Mononuclear cell (primary cell): Measurements from ENCODE around the gene FAM53B. TPM values are rescaled to one million over a fixed set of nuclear protein-coding genes. Genes with fewer than 3 reads are reported as not detected.

Source experiments
- H3K27me3 ChIP-seq: 2 replicates; pipeline ENCODE4 v1.6.0; 2011; ENCODE audit warnings: low read length, control low read depth; ENCODE audit not compliant: insufficient read depth
- H3K4me1 ChIP-seq: 2 replicates; pipeline ENCODE4 v1.5.1; 2011; ENCODE audit warnings: mild to moderate bottlenecking, low read length, control low read depth; ENCODE audit not compliant: insufficient read depth
- H3K4me3 ChIP-seq: 2 replicates; pipeline ENCODE4 v1.5.1; 2011; ENCODE audit warnings: mild to moderate bottlenecking, low read length, moderate library complexity
- H3K9me3 ChIP-seq: 2 replicates; pipeline ENCODE4 v1.5.1; 2011; ENCODE audit warnings: low read depth, mild to moderate bottlenecking, control low read depth, low read length
- total RNA-seq: library from RNA; depleted of rRNA; stranded (reverse); fragments of >200 nt; gene quantifications from one replicate; pipeline ENCODE4 v1.2.3, GENCODE V29; 2012

Gene FAM53B
- total RNA-seq, 1 donor = 88.5 TPM

DNA sequence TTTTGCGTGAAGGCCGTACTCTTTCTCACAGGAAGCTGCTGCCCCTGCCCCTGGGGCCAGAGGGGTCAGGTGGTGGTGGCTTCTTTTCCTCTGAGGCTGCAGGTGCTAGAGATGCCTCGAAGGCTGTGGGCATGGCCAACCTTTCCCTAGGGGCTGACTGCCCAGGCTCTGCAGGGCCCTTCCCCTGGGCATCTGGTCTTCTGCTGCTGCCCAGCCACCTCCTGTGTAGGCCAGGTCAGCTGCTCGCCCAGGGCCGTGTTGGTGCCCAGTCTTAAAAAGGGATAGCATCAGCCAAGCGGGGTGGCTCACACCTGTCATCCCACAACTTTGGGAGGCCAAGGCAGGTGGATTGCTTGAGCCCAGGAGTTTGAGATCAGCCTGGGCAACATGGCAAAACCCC, 114.3 kb downstream of the FAM53B start:
- Histone ChIP-seq H3K27me3 (no peaks in the 10 kb centered on the region), H3K9me3 (no peaks in the 10 kb centered on the region), H3K4me3 (no peak overlapping the region), H3K4me1 (peaks cover 75% of the 10 kb centered on the region)

DNA sequence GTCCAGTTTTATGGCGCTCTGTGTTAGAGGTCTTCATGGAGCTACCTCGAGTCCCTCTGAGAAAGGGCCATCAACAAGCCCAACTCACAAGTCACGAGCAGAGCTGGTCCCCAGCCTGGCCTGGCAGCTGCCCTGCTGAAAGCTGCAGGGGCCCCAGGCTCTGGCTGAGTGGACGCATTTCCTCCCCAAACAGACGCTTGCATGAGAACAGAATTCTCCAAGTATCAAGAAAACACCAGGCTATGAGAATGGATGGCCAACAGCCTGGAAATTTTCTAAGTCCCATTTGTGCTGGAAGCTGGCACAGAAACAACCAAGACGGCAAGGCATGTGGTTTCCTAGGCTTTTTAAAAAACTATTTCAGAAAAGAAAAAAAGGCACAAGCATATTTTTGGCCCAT, 114.8 kb downstream of the FAM53B start:
- Histone ChIP-seq H3K4me3 (no peak overlapping the region), H3K27me3 (no peaks in the 10 kb centered on the region), H3K9me3 (no peaks in the 10 kb centered on the region), H3K4me1 (peaks cover 79% of the 10 kb centered on the region)

DNA sequence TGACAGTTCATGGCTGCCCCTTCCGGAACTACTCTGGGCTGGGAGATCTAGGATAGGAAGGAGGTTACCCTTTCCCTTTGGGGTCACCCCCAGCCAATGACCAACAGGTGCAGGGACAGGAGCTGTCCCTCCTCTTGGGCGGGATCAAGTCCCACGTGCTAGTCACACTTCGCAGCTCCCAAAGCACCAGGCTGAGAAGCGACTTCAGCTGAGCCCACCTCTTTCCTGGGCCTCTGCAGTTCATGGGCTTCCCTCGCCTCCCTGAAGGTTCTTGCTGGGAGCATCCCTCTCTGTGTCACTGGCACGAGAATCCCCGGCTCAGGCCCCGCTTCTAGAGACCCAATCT, 115.5 kb downstream of the FAM53B start:
- H3K4me1 ChIP-seq = peaks cover 83% of the 10 kb centered on the region
- H3K4me3 ChIP-seq = no peak overlapping the region
- H3K9me3 ChIP-seq = no peaks in the 10 kb centered on the region
- H3K27me3 ChIP-seq = no peaks in the 10 kb centered on the region

DNA sequence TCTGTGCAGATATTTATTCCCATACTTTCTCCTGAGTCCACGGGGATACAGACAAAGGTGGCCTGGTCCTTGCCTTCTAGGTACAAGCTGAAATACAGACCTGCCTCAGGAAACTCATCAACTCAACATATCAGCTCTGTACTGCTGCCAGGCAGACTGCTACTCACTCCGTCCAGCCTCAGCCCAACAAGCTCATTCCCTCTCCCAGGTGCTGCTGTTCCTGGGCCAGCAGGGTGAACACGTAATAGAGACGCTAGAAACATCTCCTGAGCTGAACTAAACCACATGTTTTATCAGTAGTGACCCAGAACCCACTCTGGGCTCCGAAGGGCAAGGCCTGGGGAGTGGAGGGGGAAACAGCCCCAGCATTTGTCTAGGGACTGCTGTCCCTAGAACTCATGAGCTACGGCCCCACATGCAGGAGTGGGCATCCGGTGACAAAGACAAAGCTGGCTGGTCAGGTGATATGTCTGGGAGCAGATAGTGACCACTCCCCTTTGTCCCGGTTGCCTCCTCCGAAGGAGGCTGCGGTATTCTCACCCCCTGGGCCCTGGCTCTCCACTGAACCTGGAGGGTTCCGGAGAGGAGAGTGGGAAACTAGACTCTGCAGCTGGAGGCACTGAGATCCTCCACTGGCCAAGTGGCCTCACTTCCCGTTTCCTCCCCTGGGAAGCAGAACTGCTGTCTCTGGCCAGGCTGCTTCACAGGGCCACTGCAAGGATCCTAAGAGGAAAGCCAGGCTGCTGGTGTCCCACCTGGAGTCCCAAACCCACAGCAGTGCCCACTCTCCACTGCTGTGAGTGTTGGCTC, 116.1 kb downstream of the FAM53B start:
- Histone ChIP-seq H3K9me3 (no peaks in the 10 kb centered on the region), H3K4me1 (peaks cover 84% of the 10 kb centered on the region), H3K27me3 (no peaks in the 10 kb centered on the region), H3K4me3 (no peak overlapping the region)

DNA sequence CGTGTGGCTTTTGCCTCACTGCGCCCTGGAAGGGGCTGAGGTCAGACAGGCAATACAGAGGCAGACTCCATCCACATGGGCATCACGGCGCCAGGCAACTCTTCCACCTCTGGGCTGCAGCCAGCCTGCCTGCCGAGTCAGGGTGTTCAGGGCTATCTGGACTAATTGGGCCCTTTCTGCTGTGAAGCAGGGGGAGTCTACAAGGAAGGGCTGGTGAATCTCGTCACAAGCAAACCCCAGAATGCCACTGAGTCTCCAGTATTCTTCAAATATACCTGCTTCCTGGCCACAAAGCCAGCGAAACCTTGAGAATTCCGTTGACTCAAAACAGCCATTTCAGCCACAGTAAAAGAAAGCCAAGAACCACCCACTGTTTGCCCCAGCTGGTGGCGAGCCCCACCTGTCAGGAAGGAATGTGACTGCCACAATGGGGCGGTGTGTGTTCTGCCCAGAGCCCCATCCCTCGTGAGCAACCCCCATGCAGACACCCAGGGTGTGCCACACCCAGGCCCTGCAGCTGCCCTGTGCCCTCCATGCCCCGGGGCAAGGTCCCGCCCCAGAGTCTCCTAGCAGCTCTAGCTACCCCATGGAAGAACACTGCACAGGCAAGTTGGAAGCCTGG, 117.3 kb downstream of the FAM53B start:
- no peak overlapping the region for H3K4me3 ChIP-seq
- no peaks in the 10 kb centered on the region for H3K27me3 ChIP-seq
- peaks cover 73% of the 10 kb centered on the region for H3K4me1 ChIP-seq
- no peaks in the 10 kb centered on the region for H3K9me3 ChIP-seq

DNA sequence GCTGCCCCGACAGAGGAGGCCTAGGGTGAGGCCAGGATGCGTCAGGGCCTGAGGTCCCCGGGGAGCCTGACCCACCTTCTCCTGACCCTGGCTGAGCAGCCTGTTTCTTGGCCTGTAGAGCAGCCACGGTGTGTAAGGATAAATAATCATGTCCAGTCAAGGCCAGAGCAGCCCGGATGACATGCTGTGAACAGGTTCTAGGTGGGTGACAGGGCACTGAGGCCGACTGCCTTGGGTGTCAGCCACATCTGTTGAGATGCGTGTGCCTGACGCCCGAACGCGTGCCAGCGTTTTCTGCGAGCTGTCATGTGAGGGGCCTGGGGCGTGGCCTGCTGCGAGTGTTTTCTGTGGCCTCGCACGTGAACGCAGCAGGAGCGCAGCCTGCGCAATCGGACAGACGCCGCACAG, 118.3 kb downstream of the FAM53B start:
- Histone ChIP-seq H3K4me1 (peaks cover 77% of the 10 kb centered on the region), H3K9me3 (no peaks in the 10 kb centered on the region)

DNA sequence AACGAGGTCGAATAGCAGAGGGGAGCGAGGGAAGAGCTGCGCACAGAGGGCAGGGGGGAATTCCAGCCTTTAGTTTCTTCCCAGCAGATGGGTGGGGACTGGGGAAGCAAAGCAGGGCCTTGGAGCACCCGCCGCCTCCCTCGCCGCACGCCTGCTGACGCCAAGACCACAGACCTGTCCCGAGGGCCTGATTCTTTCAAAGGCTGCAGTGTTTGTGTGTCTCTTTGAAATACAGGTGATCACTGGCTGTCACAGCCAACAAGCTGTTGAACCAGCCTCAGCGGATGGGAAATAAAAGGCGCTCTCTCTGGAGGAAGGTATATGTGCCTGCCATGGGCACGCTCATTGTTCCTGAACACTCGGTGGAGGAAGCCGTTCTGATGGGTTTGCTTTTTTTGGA, 119.3 kb downstream of the FAM53B start:
- peaks cover 78% of the 10 kb centered on the region for H3K4me1 ChIP-seq
- H3K27me3 ChIP-seq = no peaks in the 10 kb centered on the region
- H3K4me3 ChIP-seq = no peak overlapping the region
- no peaks in the 10 kb centered on the region for H3K9me3 ChIP-seq

More for the DNA sequence above, 118.3 kb downstream of the FAM53B start:
- H3K4me3 ChIP-seq = no peak overlapping the region
- no peaks in the 10 kb centered on the region for H3K27me3 ChIP-seq

DNA sequence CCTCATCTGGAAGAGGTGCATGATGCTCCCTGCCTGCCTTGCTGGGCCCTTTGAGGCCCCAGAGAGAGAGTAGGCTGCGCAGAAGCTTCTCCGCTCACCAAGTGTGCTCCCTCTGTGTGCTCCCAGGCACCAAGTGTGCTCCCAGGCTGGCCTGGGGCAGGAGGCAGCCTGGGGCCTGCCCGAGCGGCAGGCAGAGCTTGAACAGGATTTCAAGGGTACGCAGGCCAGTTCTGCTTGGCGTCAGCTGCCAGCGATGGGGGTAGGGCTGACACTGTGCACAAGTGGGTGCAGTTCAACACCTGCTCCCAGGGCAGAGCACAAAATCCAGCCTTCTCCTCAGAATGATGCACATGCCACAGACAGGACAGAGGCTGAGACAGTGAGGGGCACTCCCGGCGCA, 119.7 kb downstream of the FAM53B start:
- Histone ChIP-seq H3K4me1 (peaks cover 78% of the 10 kb centered on the region), H3K9me3 (no peaks in the 10 kb centered on the region), H3K4me3 (no peak overlapping the region), H3K27me3 (no peaks in the 10 kb centered on the region)

DNA sequence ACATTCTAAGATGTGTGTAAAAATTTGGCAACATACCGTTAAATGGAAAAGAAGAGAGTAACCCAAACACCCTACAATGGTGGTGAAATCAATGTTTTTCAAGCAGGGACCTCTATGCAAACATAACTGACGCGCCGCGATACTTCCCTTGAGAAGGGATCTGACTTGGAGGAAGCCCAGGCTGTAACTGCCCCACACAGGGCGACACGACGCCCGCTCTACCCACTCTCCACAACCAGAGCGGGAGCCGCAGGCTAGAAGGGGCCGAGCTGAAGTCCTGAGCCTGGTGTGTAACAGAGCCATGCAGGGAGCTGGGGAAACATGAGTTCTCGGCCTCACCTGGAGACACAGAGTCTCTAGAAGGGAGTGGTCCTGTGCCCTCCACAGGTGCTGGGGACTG, 120.2 kb downstream of the FAM53B start:
- no peaks in the 10 kb centered on the region for H3K9me3 ChIP-seq
- peaks cover 79% of the 10 kb centered on the region for H3K4me1 ChIP-seq
- H3K4me3 ChIP-seq = no peak overlapping the region
- H3K27me3 ChIP-seq = no peaks in the 10 kb centered on the region

DNA sequence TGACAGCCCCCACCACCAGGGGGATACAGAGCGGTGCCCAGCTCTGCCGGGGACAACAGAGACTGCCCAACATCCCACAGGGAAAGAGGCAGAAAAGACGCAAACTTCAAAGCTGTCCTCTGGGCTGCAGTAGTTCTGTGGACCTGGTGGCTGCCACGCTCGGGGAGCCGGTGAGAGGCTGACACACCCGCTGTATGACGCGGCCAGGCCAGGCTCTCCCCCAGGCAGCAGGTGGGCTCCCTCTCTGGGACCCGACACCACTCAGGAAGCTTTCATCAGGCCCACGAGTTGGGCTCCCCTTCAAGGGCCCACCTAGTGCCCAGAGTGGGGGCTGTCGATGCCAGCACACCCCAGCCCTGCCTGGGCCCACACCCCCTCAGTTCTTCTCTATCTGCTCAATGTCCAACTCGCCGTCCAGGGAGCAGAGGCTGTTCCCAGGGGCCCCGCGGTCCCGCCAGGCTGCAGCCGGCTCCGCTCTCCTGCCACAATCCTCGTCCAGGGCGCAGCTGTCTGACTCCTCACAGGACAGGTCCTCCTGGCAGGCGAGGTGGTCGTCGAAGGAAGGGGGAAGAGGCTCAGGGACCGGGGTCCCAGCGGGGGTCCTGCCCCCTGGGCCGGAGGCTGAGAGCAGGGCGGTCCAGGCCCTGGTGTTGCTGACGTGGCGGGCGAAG, 121.2 kb downstream of the FAM53B start:
- no peak overlapping the region for H3K4me3 ChIP-seq
- peaks cover 79% of the 10 kb centered on the region for H3K4me1 ChIP-seq
- H3K27me3 ChIP-seq = no peaks in the 10 kb centered on the region
- H3K9me3 ChIP-seq = no peaks in the 10 kb centered on the region

DNA sequence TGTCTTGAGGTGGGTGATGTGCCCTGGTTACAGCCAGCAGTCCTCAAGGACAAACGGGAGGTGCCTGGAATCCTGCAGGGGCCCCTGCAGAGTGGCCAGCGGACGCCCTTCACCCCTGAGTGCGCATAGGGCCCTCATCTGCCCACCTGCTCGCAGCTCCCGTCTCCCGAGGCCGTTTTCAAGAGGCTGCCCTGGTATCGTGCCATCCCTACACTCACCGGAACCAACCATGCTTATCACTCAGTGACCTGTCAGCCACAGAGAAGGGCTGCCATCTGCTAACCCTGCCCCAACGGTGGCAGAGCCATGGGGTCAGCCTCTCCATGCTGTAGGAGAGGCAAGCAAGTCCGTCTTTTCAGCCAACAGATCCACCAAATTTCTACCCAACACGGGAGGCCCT, 122.0 kb downstream of the FAM53B start:
- Histone ChIP-seq H3K27me3 (no peaks in the 10 kb centered on the region), H3K4me3 (no peak overlapping the region), H3K9me3 (no peaks in the 10 kb centered on the region), H3K4me1 (peaks cover 79% of the 10 kb centered on the region)

DNA sequence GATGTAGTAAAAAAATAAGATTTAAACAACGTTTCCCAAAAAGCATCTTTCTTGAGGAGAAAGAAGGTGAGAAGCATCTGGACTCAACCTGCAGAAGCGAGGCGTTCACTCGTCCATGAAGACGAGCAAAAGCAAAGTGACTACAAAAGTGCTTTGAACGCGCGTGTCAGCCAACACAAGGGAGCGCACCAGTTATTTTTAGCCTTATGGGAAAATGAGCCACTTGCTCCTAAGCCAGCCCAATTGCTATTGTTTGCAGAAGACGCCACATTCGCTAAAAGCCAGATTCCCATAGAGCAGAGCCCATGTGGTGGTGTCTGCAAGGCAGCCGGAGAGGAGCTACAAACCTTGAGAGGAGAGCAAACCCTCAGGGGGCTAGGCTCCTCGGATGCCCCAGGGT, 122.5 kb downstream of the FAM53B start:
- Histone ChIP-seq H3K4me3 (no peak overlapping the region), H3K27me3 (no peaks in the 10 kb centered on the region), H3K4me1 (peaks cover 79% of the 10 kb centered on the region), H3K9me3 (no peaks in the 10 kb centered on the region)

DNA sequence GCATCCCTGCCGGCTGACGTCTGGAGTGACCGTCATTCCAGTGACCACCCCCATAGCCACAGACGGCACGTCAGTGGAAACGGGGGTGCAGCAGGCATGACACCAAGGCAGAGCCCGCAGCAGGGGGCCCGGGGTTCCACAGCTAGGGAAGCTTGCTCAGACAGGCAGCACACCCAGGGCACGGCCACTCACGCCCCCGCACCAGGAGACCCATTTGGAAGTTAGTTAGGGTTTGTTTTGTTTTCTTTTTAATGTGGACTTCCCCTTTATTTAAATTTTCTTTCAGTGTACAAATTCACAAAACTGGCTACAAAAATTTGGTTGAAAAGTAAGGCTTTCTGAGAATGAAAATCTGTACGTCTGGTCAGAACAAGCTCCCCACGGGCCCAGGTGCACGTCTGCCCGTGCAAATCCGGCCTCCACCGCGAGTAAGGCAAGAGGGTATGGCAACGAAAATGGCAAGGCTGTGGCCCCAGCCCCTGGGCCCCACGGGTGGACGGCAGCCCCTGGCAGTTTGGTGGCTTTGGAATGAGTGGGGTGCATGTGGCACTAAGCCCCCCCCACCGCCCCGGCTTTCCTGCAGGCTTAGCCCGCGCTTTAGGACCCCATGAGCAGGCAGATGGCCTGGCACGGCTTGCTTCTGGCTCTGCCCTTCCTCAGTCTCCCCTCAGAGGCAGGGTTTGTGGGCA, 124.2 kb downstream of the FAM53B start:
- Histone ChIP-seq H3K4me1 (peaks cover 73% of the 10 kb centered on the region), H3K9me3 (no peaks in the 10 kb centered on the region), H3K4me3 (no peak overlapping the region), H3K27me3 (no peaks in the 10 kb centered on the region)

DNA sequence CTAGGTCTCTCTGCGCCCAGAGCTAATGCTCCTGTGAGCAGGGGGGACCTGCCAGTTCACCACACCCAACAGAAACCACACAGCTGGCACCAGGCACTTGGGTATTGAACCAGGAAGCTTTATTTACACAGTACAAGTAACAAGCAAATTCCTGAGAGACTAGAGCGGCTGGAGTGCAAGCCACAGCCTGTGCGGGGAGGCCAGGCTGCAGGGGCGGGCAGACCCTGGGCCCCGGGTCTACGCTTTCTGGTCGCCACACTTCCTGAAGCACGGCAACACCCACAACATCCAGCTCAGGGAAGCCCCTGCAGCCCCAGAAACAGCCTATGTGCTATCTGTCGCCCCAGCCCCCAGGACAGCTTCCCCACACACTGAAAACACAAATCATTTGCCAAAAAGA, 125.0 kb downstream of the FAM53B start:
- H3K4me1 ChIP-seq = peaks cover 67% of the 10 kb centered on the region
- H3K27me3 ChIP-seq = no peaks in the 10 kb centered on the region
- no peaks in the 10 kb centered on the region for H3K9me3 ChIP-seq
- no peak overlapping the region for H3K4me3 ChIP-seq

DNA sequence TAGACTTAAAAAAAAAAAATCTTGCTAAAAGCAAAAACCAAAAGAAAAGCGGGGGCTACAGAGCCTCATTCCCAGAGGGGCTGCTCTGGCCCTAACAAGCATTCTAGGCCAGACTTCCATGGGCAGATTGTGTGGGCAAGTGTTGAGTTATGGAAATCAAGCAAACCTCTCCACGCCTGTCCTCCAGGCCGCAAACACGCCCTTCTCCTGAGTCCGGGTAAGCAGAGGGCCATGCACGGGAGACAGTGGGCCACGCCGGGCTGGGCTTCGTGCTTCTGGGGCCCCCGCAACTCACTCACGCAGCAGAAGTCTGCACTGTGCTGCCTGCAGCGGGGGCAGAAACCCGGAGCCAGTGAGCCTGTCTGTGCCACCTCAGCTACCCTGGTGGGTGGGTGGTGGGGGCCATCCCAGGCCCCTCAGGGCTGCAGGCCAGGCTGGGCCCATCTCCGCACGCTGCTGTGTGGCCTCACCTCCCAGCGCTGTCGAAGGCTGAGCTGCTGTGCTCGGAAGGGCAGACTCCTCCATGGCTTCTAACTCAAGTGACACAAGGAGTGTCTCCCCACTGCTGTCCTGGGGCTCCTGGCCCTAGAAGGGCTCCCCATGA, 125.6 kb downstream of the FAM53B start:
- H3K4me3 ChIP-seq = no peak overlapping the region
- H3K27me3 ChIP-seq = no peaks in the 10 kb centered on the region
- H3K4me1 ChIP-seq = peaks cover 71% of the 10 kb centered on the region
- no peaks in the 10 kb centered on the region for H3K9me3 ChIP-seq
